Esophagus muscularis mucosa (tissue), 4 donors: ENCODE measurements around the gene GALNT7.

ENCODE experiments used
- EP300 ChIP-seq: sonication (generic); formaldehyde crosslinking; IDR thresholded peaks from one replicate; pipeline ENCODE4 v1.6.1; 2017; ENCODE audit warnings: antibody characterized with exemption
- POLR2A ChIP-seq: fragments of 450-650 bp; IDR thresholded peaks from one replicate; pipeline ENCODE4 v1.6.1; 2017; ENCODE audit warnings: antibody characterized with exemption, moderate library complexity, mild to moderate bottlenecking, low read depth
- TF ChIP-seq, protein P1 (sequence below), 3 experiments: fragments of 200-600 bp in 2 of 3; fragments of 450-650 bp in 1 of 3; sonication (generic) in 2 of 3; IDR thresholded peaks; one replicate each; pipeline ENCODE4 v1.5.1; 2017 to 2019; ENCODE audit warnings: antibody characterized with exemption in 3 of 3, mild to moderate bottlenecking in 2 of 3, moderate library complexity in 1 of 3

GRCh38 chr4:173328236-173328901 is 159.8 kb downstream of the GALNT7 start:
- TF ChIP-seq POLR2A (no peak), EP300 (no peak)
- TF ChIP-seq, protein P1, sequence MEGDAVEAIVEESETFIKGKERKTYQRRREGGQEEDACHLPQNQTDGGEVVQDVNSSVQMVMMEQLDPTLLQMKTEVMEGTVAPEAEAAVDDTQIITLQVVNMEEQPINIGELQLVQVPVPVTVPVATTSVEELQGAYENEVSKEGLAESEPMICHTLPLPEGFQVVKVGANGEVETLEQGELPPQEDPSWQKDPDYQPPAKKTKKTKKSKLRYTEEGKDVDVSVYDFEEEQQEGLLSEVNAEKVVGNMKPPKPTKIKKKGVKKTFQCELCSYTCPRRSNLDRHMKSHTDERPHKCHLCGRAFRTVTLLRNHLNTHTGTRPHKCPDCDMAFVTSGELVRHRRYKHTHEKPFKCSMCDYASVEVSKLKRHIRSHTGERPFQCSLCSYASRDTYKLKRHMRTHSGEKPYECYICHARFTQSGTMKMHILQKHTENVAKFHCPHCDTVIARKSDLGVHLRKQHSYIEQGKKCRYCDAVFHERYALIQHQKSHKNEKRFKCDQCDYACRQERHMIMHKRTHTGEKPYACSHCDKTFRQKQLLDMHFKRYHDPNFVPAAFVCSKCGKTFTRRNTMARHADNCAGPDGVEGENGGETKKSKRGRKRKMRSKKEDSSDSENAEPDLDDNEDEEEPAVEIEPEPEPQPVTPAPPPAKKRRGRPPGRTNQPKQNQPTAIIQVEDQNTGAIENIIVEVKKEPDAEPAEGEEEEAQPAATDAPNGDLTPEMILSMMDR (IDR thresholded peaks at IDR 0.05) = no peak
